Stimulated activated CD4-positive, alpha-beta T cell treated with anti-CD3 and anti-CD28 coated beads, Interleukin-12 subunit alpha, Interleukin-12 subunit beta, amount 100 ng/mL, for 48 hours (primary cell): ENCODE measurements around the gene CACNA1S.

Experiments
- DNase-seq, 3 donors: peaks; one replicate each; pipeline ENCODE4 v3.0.0-alpha.2; 2020; ENCODE audit warnings: low read depth in 2 of 3, low spot score in 1 of 3

CACNA1S gene

GRCh38 chr1:201093962-201094361 lies 18.3 kb downstream of the CACNA1S start:
- no peak for DNase-seq

- DNase-seq: no peak
Measured at GRCh38 chr1:201093561-201093960, 18.7 kb downstream of the CACNA1S start.

GRCh38 chr1:201092738-201093137 lies 19.5 kb downstream of the CACNA1S start:
- no peak for DNase-seq

- no peak for DNase-seq
Measured at GRCh38 chr1:201091256-201091655, 21.0 kb downstream of the CACNA1S start.

GRCh38 chr1:201090541-201090940 lies 21.7 kb downstream of the CACNA1S start:
- DNase-seq: no peak

- no peak for DNase-seq
Measured at GRCh38 chr1:201089596-201089995, 22.6 kb downstream of the CACNA1S start.

GRCh38 chr1:201088901-201089525 lies 23.2 kb downstream of the CACNA1S start:
- DNase-seq: no peak

GRCh38 chr1:201088395-201088794 lies 23.8 kb downstream of the CACNA1S start:
- no peak for DNase-seq

GRCh38 chr1:201085902-201086735 lies 26.1 kb downstream of the CACNA1S start:
- DNase-seq: peak in 2 of 3 donors; percentile 28 to 34

GRCh38 chr1:201084295-201084694 lies 27.9 kb downstream of the CACNA1S start:
- no peak for DNase-seq

- DNase-seq: no peak
Measured at GRCh38 chr1:201083741-201084140, 28.5 kb downstream of the CACNA1S start.

- no peak for DNase-seq
Measured at GRCh38 chr1:201080135-201080534, 32.1 kb downstream of the CACNA1S start.

- DNase-seq: no peak
Measured at GRCh38 chr1:201077736-201078135, 34.5 kb downstream of the CACNA1S start.

GRCh38 chr1:201077116-201077515 lies 35.1 kb downstream of the CACNA1S start:
- DNase-seq: no peak

GRCh38 chr1:201076092-201076491 lies 36.1 kb downstream of the CACNA1S start:
- DNase-seq: no peak

GRCh38 chr1:201074018-201074417 lies 38.2 kb downstream of the CACNA1S start:
- no peak for DNase-seq

GRCh38 chr1:201072922-201073321 lies 39.3 kb downstream of the CACNA1S start:
- DNase-seq: no peak

GRCh38 chr1:201072149-201072548 lies 40.1 kb downstream of the CACNA1S start:
- DNase-seq: no peak

GRCh38 chr1:201069636-201070035 lies 42.6 kb downstream of the CACNA1S start:
- no peak for DNase-seq

GRCh38 chr1:201068976-201069375 lies 43.2 kb downstream of the CACNA1S start:
- DNase-seq: no peak

- no peak for DNase-seq
Measured at GRCh38 chr1:201066986-201067385, 45.2 kb downstream of the CACNA1S start.

GRCh38 chr1:201065686-201066085 lies 46.5 kb downstream of the CACNA1S start:
- DNase-seq: no peak

- DNase-seq: no peak
Measured at GRCh38 chr1:201064806-201065205, 47.4 kb downstream of the CACNA1S start.
